AG04450 (cell line): Measurements from ENCODE around the gene IQCH. TPM values are rescaled to one million over a fixed set of nuclear protein-coding genes. Genes with fewer than 3 reads are reported as not detected.

Source experiments
- CTCF ChIA-PET: fragments of 300-600, 350-600 bp; formaldehyde crosslinking; extraction: SDS; loops from one replicate; lab custom pipeline; 2022; ENCODE audit warnings: antibody characterized with exemption, inconsistent platforms; lab: Charles Lee
- POLR2A ChIA-PET: fragments of 350-600 bp; formaldehyde crosslinking; extraction: SDS; loops from one replicate; lab custom pipeline; 2021; ENCODE audit warnings: antibody characterized with exemption, inconsistent platforms; lab: Yijun Ruan, JAX
- DNase-seq: peaks from one replicate; pipeline ENCODE4 v3.0.0-alpha.2; 2011; ENCODE audit warnings: low read depth, low spot score
- H3K27ac ChIP-seq: one replicate; pipeline ENCODE4 v1.5.1; 2012; ENCODE audit warnings: low read depth, low read length, control low read depth
- H3K27me3 ChIP-seq: one replicate; pipeline ENCODE4 v1.6.0; 2012; ENCODE audit warnings: low read length; ENCODE audit not compliant: control insufficient read depth, insufficient read depth
- H3K4me3 ChIP-seq: 2 replicates; pipeline ENCODE4 v1.5.1; 2011; ENCODE audit warnings: mild to moderate bottlenecking, low read depth, low read length, control low read depth
- H3K9me3 ChIP-seq: 2 replicates; pipeline ENCODE4 v1.5.1; 2012; ENCODE audit warnings: low read length; ENCODE audit not compliant: control insufficient read depth, insufficient read depth
- CTCF ChIP-seq: IDR thresholded peaks from 2 replicates; pipeline ENCODE4 v1.5.1; 2011; ENCODE audit warnings: low read depth, low read length, control low read depth, inconsistent platforms
- polyA plus RNA-seq: library from polyadenylated mRNA; depleted of rRNA; stranded (reverse); fragments of >200 nt; gene quantifications from 2 replicates; pipeline ENCODE4 v1.2.3, GENCODE V29; 2011

Gene IQCH
- polyA plus RNA-seq, 1 experiment, result 0.95 TPM

GRCh38 chr15:67290319-67290718 is 35.7 kb downstream of the IQCH start:
- Histone ChIP-seq H3K27ac (no peak overlapping the region), H3K9me3 (no peaks in the 10 kb centered on the region), H3K27me3 (peaks cover 3% of the 10 kb centered on the region), H3K4me3 (no peak overlapping the region)
- DNase-seq, result no peak
- POLR2A ChIA-PET, result interaction anchor here (0.6 kb wide), 1 partner anchor 11 kb away, joined by 5 read pairs; no protein-coding TSS in a partner anchor
- CTCF ChIA-PET, result interaction anchor here (1.3 kb wide), 1 partner anchor 143 kb away, joined by 3 read pairs; no protein-coding TSS in a partner anchor
- no peak for TF ChIP-seq CTCF

DNA sequence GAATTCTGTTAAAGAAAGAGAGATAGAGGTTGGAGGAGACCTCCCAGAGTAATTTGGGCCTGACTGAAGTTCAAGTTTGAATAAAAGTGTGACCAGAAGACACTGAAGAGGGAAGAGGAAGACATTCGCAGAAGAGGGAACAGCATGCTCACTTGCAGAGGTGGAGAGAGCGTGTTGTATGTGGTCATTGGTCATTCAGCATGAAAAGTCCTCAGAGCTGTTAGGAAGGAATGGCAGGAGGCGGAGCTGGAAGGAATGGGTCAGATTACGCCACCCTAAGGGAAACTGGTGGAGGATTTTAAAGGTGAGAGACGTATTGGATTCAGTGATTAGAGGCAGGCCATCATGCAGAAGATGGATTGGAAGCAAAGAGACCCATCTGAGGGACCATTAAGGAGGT is 41.6 kb downstream of the IQCH start:
- DNase-seq, result no peak
- Histone ChIP-seq H3K27ac (no peak overlapping the region), H3K27me3 (no peaks in the 10 kb centered on the region), H3K4me3 (no peak overlapping the region), H3K9me3 (no peaks in the 10 kb centered on the region)
- CTCF ChIA-PET, result no interaction called here
- no peak for TF ChIP-seq CTCF
- POLR2A ChIA-PET, result no interaction called here

DNA sequence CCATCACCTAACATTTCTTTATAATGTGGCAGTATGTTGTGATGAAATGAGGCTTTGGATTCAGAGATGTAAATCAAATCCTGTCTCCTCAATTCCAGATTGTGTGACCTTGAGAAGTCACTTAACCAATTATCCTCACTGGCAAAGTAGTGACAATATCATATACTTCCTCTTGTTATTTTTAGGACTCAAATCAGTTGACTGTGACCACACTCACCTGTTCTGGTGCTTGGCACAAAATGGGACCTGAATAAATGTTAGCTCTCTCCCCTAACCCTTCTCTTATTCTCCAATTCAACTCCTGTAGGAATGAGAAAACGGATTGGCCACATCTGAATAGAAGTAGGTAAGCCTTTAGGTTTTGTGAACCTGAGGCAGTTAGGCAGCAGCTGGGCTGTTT is 42.1 kb downstream of the IQCH start:
- Histone ChIP-seq H3K27ac (no peak overlapping the region), H3K4me3 (no peak overlapping the region), H3K27me3 (no peaks in the 10 kb centered on the region), H3K9me3 (no peaks in the 10 kb centered on the region)
- DNase-seq, result no peak
- CTCF ChIA-PET, result no interaction called here
- TF ChIP-seq CTCF, result no peak
- POLR2A ChIA-PET, result no interaction called here

GRCh38 chr15:67300266-67301025 is 45.9 kb downstream of the IQCH start:
- Histone ChIP-seq H3K27ac (no peak overlapping the region), H3K27me3 (no peaks in the 10 kb centered on the region), H3K9me3 (no peaks in the 10 kb centered on the region), H3K4me3 (no peak overlapping the region)
- DNase-seq, result no peak
- no peak for TF ChIP-seq CTCF
- POLR2A ChIA-PET, result interaction anchor here (0.7 kb wide), 1 partner anchor 10 kb away, joined by 5 read pairs; no protein-coding TSS in a partner anchor
- CTCF ChIA-PET, result interaction anchor here (0.7 kb wide), 1 partner anchor 18 kb away, joined by 3 read pairs; no protein-coding TSS in a partner anchor
